Measurements from ENCODE around the gene NOSIP.

The NOSIP gene

GRCh38 chr19:49542446-49542845 is 37.9 kb downstream of the NOSIP start:
- DNase-seq: no peak

GRCh38 chr19:49541914-49542313 is 38.4 kb downstream of the NOSIP start:
- no peak for DNase-seq

DNA sequence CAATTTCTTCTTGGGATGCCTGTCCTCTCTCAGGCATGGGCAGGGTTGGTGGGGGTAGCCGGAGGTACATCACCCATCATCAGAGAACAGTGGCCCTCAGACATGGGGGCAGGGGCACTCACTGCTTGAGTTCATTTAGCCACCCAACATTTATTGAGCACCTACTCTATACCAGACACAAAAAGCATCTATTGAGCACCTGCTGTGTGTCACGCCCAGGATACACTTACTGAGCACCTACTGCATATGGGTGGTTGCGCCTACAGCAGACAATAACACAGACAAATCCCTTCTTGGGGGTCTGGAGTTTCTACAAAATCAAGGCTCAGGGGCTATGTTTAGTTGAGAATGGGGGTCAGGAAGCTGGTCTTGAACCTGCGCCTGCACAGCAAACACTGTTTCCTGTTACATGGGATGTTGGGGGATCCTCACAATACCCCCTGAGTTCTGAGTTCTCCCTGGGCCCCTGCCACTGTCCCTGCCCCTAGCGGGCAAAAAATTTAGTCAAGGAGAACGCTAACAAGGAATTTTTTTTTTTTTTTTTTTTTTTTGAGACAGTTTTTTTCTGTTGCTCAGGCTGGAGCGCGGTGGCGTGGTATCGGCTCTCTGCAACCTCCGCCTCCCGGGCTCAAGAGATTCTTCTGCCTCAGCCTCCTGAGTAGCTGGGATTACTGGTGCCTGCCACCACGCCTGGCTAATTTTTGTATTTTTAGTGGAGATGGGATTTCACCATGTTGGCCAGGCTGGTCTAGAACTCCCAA is 41.0 kb downstream of the NOSIP start:
- no peak for DNase-seq

- no peak for DNase-seq
Observed at GRCh38 chr19:49538643-49539042, 41.7 kb downstream of the NOSIP start.

- no peak for DNase-seq
Observed at GRCh38 chr19:49536921-49537462, 43.4 kb downstream of the NOSIP start.

GRCh38 chr19:49534632-49535385 is 45.5 kb downstream of the NOSIP start:
- no peak for DNase-seq

DNA sequence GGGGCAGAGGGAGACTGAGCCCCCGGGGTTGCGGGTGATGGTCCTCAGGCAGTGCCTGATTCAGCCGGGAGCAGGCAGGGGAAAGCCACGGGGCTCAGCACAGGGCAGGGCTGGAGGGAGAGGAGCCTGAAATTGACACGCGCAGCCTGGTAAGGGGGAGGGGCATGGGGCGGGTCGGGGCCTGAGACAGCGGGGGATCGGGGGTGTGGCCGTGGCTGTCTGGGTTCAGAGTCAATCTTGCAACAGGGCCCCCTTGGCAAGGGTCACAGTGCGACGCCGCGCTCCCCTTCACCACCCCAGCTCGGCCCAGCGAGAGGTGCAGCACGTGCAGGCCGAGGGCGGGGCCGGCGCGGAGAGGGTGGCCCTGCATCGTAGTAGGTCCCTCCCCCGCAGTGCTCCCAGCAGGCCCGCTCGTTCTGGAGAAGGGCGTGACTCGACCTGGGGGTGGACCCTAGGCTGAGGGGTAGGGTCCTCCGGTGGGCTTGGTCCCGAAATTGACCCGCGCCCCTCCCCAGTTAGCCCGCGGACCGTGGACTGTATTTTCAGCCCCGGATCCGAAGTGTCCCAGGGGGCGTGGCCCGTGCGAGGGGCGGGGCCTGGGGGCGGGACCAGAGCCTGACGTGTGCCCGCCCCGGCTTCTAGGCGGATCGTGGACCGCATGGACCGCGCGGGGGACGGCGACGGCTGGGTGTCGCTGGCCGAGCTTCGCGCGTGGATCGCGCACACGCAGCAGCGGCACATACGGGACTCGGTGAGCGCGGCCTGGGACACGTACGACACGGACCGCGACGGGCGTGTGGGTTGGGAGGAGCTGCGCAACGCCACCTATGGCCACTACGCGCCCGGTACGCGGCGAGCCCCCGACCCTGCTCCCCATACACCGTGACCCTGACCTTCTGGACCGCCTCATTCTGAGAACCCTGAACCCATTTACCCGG is 46.5 kb downstream of the NOSIP start:
- peak; percentile 81 for DNase-seq

- no peak for DNase-seq
Observed at GRCh38 chr19:49530708-49531107, 49.6 kb downstream of the NOSIP start.

DNA sequence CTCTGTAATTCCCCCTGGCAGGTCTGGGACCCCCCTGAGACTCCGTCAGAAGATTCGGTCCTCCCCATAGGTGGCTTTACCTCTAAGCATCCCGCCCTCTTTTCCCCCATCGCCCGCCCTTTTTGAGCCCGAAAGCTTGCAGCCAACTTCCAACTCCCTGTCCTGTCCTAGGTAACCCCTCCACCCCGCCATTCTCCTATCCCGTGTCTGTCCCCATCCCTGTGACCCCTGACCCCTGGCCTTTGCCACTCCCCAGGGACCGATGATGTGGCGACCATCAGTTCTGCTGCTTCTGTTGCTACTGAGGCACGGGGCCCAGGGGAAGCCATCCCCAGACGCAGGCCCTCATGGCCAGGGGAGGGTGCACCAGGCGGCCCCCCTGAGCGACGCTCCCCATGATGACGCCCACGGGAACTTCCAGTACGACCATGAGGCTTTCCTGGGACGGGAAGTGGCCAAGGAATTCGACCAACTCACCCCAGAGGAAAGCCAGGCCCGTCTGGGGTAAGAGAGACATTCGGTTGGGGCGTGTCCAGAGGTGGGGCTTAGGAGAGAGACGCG is 52.1 kb downstream of the NOSIP start:
- no peak for DNase-seq

DNA sequence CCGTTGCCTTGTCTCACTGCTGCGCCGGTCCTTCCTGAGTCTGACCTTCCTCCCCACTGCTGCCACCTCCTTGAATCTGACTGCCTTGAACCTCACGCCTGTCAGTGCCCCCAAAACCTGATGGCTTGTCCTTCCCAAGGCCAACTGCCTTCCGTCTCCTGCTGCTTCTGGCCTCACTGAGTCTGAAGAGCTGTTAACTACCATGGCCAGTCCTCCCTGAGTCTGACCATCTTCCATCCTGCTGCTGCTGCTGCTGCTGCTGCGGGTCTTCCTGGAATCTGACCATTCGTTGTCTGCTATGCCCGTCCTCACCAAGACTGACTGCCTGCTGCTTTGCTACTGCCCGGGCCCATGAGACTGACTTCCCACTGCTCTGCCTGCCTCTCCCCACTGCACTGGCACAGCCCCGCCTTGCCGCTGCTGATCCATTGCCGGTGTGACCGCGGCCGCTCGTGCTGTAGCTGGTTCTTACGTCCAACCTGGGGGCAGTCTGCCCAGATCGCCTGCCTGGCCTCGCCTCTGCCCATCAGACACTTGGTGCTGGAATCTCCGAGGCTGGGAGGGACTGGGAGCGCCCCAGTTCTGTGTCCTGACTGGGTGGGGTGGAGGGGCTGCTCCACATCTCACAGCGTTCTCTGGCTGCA is 55.4 kb downstream of the NOSIP start:
- DNase-seq: no peak

GRCh38 chr19:49520705-49521319 is 59.5 kb downstream of the NOSIP start:
- no peak for DNase-seq

DNA sequence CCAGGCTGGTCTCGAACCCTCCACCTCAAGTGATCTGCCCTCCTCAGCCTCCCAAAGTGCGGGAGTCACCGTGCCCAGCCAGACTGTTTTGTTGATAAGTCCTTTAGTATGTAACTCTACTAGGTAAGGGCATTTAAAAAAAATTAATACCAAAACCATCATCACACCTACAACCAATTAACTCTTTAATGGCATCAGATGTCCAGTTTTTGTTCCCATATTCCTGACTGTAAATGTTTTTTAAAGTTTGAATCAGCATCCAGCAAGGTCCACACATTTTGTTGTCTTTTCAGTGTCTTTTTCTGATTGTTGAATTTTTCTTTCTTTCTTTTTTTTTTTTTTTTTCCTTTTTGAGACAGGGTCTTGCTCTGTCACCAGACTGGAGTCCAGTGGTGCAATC is 62.3 kb downstream of the NOSIP start:
- no peak for DNase-seq

- peak; percentile 34 for DNase-seq
Observed at GRCh38 chr19:49515767-49516166, 64.6 kb downstream of the NOSIP start.

DNA sequence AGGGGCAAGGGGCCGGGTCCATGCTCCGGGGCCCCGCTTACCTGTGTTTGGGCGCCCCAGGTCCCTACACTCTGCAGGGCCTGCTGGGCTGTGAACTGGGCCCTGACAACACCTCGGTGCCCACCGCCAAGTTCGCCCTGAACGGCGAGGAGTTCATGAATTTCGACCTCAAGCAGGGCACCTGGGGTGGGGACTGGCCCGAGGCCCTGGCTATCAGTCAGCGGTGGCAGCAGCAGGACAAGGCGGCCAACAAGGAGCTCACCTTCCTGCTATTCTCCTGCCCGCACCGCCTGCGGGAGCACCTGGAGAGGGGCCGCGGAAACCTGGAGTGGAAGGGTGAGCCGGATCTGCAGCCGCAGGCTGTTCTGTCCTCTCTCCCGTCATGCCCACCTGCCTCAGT is 66.2 kb downstream of the NOSIP start:
- no peak for DNase-seq

GRCh38 chr19:49513746-49514118 is 66.6 kb downstream of the NOSIP start:
- no peak for DNase-seq

- DNase-seq: no peak
Observed at GRCh38 chr19:49512970-49513745, 67.2 kb downstream of the NOSIP start.

DNA sequence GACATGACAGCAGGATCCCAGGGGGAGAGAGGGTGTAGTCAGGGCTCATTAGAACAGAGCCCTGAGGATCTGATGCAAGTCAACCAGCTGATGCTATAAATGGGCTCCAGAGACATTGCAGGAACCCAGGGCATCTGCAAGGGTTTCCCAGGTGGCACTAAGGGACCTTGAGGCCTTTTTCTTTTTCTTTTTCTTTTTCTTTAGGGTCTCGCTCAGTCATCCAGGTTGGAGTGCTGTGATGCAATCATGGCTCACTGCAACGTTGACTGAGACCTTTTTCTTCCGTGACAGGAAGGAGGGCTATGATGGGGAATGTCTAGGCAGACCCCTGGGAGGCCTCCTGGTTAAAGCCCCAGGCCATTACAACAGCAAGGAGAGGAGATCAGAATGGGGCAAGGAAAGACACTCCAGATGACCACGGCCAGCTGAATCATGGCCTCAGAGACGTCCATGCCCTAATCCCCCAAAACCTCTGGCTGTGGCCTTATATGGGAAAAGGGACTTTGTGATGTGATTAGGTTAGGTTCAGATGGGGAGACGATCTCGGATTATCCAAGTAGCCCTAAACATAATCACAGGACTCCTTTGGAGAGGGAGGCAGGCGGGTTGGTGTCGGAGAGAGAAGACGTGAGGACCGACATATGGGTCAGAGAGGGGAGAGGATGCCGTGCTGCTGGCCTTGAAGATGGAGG is 72.4 kb downstream of the NOSIP start:
- no peak for DNase-seq

DNA sequence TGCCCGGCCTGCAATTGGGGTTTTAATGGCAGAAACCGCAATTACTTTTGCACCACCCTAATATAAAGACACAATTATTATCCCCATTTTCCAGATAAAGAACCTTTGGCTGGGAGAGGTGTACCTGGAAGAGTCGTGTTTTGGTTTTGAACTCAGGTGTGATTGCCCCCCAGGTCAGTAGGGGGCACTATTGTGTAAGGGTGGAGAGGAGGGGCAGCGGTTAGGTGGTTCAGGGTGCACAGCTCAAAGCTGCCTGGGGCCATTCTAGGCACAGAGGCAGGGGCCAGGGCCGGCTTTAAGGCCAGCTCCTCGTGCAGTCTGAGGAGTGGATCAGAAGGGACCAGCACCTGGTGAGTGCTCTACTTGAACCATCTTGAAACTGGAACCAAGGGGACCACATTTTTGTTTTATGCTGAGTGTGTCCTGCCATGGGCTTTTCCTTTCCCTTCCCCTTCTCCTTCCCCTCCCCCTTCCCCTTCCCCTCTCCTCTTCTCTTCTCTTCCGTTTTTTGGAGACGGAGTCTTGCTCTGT is 73.7 kb downstream of the NOSIP start:
- DNase-seq: peak; percentile 75
